ENCODE data around the gene CHRNA10. TPM values are rescaled to one million over a fixed set of nuclear protein-coding genes. Genes with fewer than 3 reads are reported as not detected.
"Not testable (repeated sequence)": the region's sequence is repeated elsewhere in the genome, so short reads cannot be mapped to it uniquely, and the experiment has no call there.

The CHRNA10 gene
- polyA plus RNA-seq, 3 donors: 0.73 TPM; not detected in 2

DNA sequence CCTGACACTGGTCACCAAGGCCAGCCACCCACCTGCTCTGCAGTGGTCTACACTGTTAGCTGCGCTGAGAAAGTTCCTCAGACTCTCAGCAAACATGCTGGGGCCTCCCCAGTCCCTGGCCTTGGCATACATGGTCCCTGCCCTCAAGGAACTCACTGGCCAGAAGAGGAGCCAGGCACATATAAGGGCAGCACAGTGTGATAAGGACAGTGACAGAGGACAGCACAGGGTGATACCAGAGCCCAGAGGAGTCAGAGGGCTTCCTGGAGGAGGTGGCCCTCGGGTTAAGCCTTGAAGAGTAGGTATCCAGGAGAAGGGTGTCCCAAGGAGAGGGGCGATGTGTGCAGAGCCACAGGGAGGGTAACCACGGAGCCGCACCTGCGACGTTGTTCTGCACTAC lies 25.6 kb downstream of the CHRNA10 start:
- TF ChIP-seq, protein P1, sequence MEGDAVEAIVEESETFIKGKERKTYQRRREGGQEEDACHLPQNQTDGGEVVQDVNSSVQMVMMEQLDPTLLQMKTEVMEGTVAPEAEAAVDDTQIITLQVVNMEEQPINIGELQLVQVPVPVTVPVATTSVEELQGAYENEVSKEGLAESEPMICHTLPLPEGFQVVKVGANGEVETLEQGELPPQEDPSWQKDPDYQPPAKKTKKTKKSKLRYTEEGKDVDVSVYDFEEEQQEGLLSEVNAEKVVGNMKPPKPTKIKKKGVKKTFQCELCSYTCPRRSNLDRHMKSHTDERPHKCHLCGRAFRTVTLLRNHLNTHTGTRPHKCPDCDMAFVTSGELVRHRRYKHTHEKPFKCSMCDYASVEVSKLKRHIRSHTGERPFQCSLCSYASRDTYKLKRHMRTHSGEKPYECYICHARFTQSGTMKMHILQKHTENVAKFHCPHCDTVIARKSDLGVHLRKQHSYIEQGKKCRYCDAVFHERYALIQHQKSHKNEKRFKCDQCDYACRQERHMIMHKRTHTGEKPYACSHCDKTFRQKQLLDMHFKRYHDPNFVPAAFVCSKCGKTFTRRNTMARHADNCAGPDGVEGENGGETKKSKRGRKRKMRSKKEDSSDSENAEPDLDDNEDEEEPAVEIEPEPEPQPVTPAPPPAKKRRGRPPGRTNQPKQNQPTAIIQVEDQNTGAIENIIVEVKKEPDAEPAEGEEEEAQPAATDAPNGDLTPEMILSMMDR (IDR thresholded peaks at IDR 0.05): no peak
- H3K27ac ChIP-seq (ENCODE audit: low read depth in 1 of 2, low read length in 2 of 2): no peak overlapping the region
- Mint-ChIP-seq H3K36me3 (no peaks in the 10 kb centered on the region), H3K27ac (no peak overlapping the region), H3K4me3 (no peak overlapping the region), H3K9me3 (peaks cover 0 to 20% (median 10%) of the 10 kb centered on the region in 7 donors), H3K27me3 (ENCODE audit: low read depth in 3 of 3) (peaks cover 30 to 59% (median 43%) of the 10 kb centered on the region in 3 donors), H3K4me1 (peaks cover 13% of the 10 kb centered on the region)
- 91% methylated on average over 6 of the region's 7 CpGs for WGBS (ENCODE audit: insufficient coverage)
- H3K9ac ChIP-seq (ENCODE audit: insufficient read depth, low read length, poor library complexity, severe bottlenecking): no peak overlapping the region
- H3K27me3 ChIP-seq (ENCODE audit: control insufficient read depth in 2 of 2, insufficient read depth in 2 of 2, low read length in 2 of 2): peaks cover 10 to 28% of the 10 kb centered on the region in 2 donors
- H3K4me3 ChIP-seq (replicated peaks in 1 of 3; ENCODE audit: low read depth in 2 of 3, low read length in 3 of 3): no peak overlapping the region
- no peaks in the 10 kb centered on the region for H4K20me1 ChIP-seq (ENCODE audit: insufficient read depth, low read length)
- no peak overlapping the region for H2AFZ ChIP-seq (ENCODE audit: insufficient read depth, low read depth, low read length, poor library complexity, severe bottlenecking)
- no peaks in the 10 kb centered on the region for H3K36me3 ChIP-seq (replicated peaks in 1 of 2; ENCODE audit: control insufficient read depth in 1 of 2, insufficient read depth in 2 of 2, low read length in 2 of 2)
- peaks cover 6 to 10% of the 10 kb centered on the region in 2 donors for H3K9me3 ChIP-seq (replicated peaks in 1 of 2; ENCODE audit: control insufficient read depth in 1 of 2, insufficient read depth in 1 of 2, low read length in 2 of 2)
- DNase-seq: no peak
- H3K79me2 ChIP-seq (ENCODE audit: insufficient read depth, low read length): no peaks in the 10 kb centered on the region
- no peak overlapping the region for H3K4me2 ChIP-seq (replicated peaks; ENCODE audit: extremely low read depth, low read length, poor library complexity, severe bottlenecking)
- H3K4me1 ChIP-seq (ENCODE audit: control insufficient read depth in 1 of 2, insufficient read depth in 2 of 2, low read length in 2 of 2): peaks cover 10 to 14% of the 10 kb centered on the region in 2 donors
- intact Hi-C loops (cut with micrococcal nuclease): no loop called here

DNA sequence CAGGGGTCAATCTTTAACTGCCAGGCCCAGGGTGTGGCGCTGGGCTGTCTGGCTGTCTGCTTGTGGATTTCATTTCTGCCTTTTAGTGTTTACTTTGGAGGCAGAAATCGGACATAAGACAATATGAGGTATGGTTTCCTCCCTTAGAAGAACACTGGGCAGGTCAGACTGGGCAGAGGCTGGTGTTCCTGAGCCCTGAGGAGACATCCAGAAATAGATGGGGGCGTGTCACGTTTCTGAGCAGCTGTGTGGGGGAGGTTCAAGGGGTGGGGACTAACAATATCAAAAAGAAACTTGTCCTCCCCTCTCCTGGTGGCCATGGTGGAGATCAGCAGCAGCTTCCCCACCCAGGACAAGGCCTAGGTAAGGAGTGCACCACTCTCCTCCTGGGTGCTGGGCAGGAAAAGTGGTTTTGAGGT lies 26.4 kb downstream of the CHRNA10 start, which contains the start of gene ART1:
Gene ART1, plus strand, starts transcription at position 312 of the 419 bp plus-strand sequence. CDS start 14,086 bp downstream, outside the sequence.
- WGBS (ENCODE audit: insufficient coverage): 100% methylated on average over 2 of the region's 4 CpGs
- no peak within 1 kb of the TSS for H2AFZ ChIP-seq (ENCODE audit: insufficient read depth, low read depth, low read length, poor library complexity, severe bottlenecking)
- Mint-ChIP-seq H3K27me3 (ENCODE audit: low read depth in 3 of 3) (peaks cover 30 to 60% (median 43%) of the 10 kb centered on the region in 3 donors), H3K27ac (no peak within 1 kb of the TSS), H3K4me1 (peaks cover 17% of the 10 kb centered on the region), H3K9me3 (peaks cover 0 to 20% (median 10%) of the 10 kb centered on the region in 7 donors), H3K4me3 (peak within 1 kb of the TSS in 1 of 2 donors; percentile 67), H3K36me3 (no peaks in the 10 kb centered on the region)
- peaks cover 6 to 10% of the 10 kb centered on the region in 2 donors for H3K9me3 ChIP-seq (replicated peaks in 1 of 2; ENCODE audit: control insufficient read depth in 1 of 2, insufficient read depth in 1 of 2, low read length in 2 of 2)
- no peak for DNase-seq
- peaks cover 10 to 28% of the 10 kb centered on the region in 2 donors for H3K27me3 ChIP-seq (ENCODE audit: control insufficient read depth in 2 of 2, insufficient read depth in 2 of 2, low read length in 2 of 2)
- no peak within 1 kb of the TSS for H3K27ac ChIP-seq (ENCODE audit: low read depth in 1 of 2, low read length in 2 of 2)
- H3K79me2 ChIP-seq (ENCODE audit: insufficient read depth, low read length): no peaks in the 10 kb centered on the region
- no peaks in the 10 kb centered on the region for H3K36me3 ChIP-seq (replicated peaks in 1 of 2; ENCODE audit: control insufficient read depth in 1 of 2, insufficient read depth in 2 of 2, low read length in 2 of 2)
- H3K4me1 ChIP-seq (ENCODE audit: control insufficient read depth in 1 of 2, insufficient read depth in 2 of 2, low read length in 2 of 2): peaks cover 10 to 14% of the 10 kb centered on the region in 2 donors
- intact Hi-C loops (cut with micrococcal nuclease): no loop called here
- no peak within 1 kb of the TSS for H3K9ac ChIP-seq (ENCODE audit: insufficient read depth, low read length, poor library complexity, severe bottlenecking)
- H3K4me2 ChIP-seq (replicated peaks; ENCODE audit: extremely low read depth, low read length, poor library complexity, severe bottlenecking): no peak within 1 kb of the TSS
- TF ChIP-seq, protein P1 (IDR thresholded peaks at IDR 0.05): no peak
- no peaks in the 10 kb centered on the region for H4K20me1 ChIP-seq (ENCODE audit: insufficient read depth, low read length)
- no peak within 1 kb of the TSS for H3K4me3 ChIP-seq (replicated peaks in 1 of 3; ENCODE audit: low read depth in 2 of 3, low read length in 3 of 3)

DNA sequence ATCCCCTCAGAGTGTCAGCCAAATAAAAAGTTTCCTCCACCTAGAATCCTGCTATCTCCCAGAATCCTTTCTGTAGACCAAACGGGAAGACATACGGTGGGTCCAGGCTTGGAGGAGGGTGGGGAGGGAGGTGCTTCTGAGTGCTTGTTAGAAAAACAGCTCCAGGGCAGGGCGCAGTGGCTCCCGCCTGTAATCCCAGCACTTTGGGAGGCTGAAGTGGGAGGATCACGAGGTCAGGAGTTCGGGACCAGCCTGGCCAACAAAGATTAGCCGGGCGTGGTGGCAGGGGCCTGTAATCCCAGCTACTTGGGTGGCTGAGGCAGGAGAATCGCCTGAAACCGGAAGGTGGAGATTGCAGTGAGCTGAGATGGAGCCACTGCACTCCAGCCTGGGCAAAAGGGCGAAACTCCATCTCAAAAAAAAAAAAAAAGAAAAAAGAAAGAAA lies 28.1 kb downstream of the CHRNA10 start:
- Mint-ChIP-seq H3K4me3 (peak overlapping the region; percentile 80 to 93), H3K27me3 (ENCODE audit: low read depth in 3 of 3) (peaks cover 20 to 44% (median 32%) of the 10 kb centered on the region in 3 donors), H3K9me3 (peaks cover 0 to 20% (median 9%) of the 10 kb centered on the region in 7 donors), H3K4me1 (peaks cover 27% of the 10 kb centered on the region)
- Histone ChIP-seq H3K9me3 (replicated peaks in 1 of 2; ENCODE audit: control insufficient read depth in 1 of 2, insufficient read depth in 1 of 2, low read length in 2 of 2) (peaks cover 6 to 10% of the 10 kb centered on the region in 2 donors), H2AFZ (ENCODE audit: insufficient read depth, low read depth, low read length, poor library complexity, severe bottlenecking) (peak overlapping the region; percentile 90), H3K9ac (ENCODE audit: insufficient read depth, low read length, poor library complexity, severe bottlenecking) (peak overlapping the region; percentile 70), H3K4me3 (replicated peaks in 1 of 3; ENCODE audit: low read depth in 2 of 3, low read length in 3 of 3) (peak overlapping the region in 1 of 3 experiments; percentile 75), H3K4me2 (replicated peaks; ENCODE audit: extremely low read depth, low read length, poor library complexity, severe bottlenecking) (peak overlapping the region; percentile 88), H3K27me3 (ENCODE audit: control insufficient read depth in 2 of 2, insufficient read depth in 2 of 2, low read length in 2 of 2) (peaks cover 10 to 28% of the 10 kb centered on the region in 2 donors), H3K4me1 (ENCODE audit: control insufficient read depth in 1 of 2, insufficient read depth in 2 of 2, low read length in 2 of 2) (peaks cover 10 to 23% of the 10 kb centered on the region in 2 donors)
- DNase-seq; intact Hi-C loops (cut with micrococcal nuclease); H3K27ac ChIP-seq (ENCODE audit: low read depth in 1 of 2, low read length in 2 of 2); H4K20me1 ChIP-seq (ENCODE audit: insufficient read depth, low read length); H3K27ac Mint-ChIP-seq; H3K36me3 ChIP-seq (replicated peaks in 1 of 2; ENCODE audit: control insufficient read depth in 1 of 2, insufficient read depth in 2 of 2, low read length in 2 of 2); H3K36me3 Mint-ChIP-seq; H3K79me2 ChIP-seq (ENCODE audit: insufficient read depth, low read length): not testable (repeated sequence)
- WGBS (ENCODE audit: insufficient coverage): 66% methylated on average over 5 of the region's 11 CpGs
